Tibial nerve (tissue), 4 donors: ENCODE measurements around the gene OSCP1. TPM values are rescaled to one million over a fixed set of nuclear protein-coding genes. Genes with fewer than 3 reads are reported as not detected.
A peak's percentile ranks its signal among the peaks of the same experiment; 100 is the strongest.
"Not testable (repeated sequence)": the region's sequence is repeated elsewhere in the genome, so short reads cannot be mapped to it uniquely, and the experiment has no call there.

ENCODE experiments used
- DNase-seq, 2 donors: peaks; one replicate each; pipeline ENCODE4 v3.0.0-alpha.2; 2019; ENCODE audit warnings: low spot score in 2 of 2
- H3K27ac ChIP-seq, 4 donors: fragments of 200-600 bp; sonication (generic) in 3 of 4; one replicate each; pipeline ENCODE4 v1.5.1; 2017 to 2019; ENCODE audit warnings: mild to moderate bottlenecking in 1 of 4
- H3K27me3 ChIP-seq, 2 donors: fragments of 200-600 bp; sonication (generic) in 1 of 2; one replicate each; pipeline versions ENCODE4 v1.5.1 to v1.6.0; 2017 to 2019
- H3K36me3 ChIP-seq, 3 donors: fragments of 200-600 bp; sonication (generic); one replicate each; pipeline ENCODE4 v1.5.1; 2018 to 2019
- H3K4me1 ChIP-seq, 4 donors: fragments of 200-600 bp; sonication (generic) in 3 of 4; one replicate each; pipeline ENCODE4 v1.5.1; 2017 to 2019
- H3K4me3 ChIP-seq, 4 donors: fragments of 200-600 bp; sonication (generic) in 3 of 4; one replicate each; pipeline ENCODE4 v1.5.1; 2017 to 2019; ENCODE audit warnings: mild to moderate bottlenecking in 1 of 4, moderate library complexity in 1 of 4
- H3K9me3 ChIP-seq, 4 donors: fragments of 200-600 bp; sonication (generic) in 3 of 4; one replicate each; pipeline ENCODE4 v1.5.1; 2017 to 2019
- EP300 ChIP-seq, 2 donors: sonication (generic); formaldehyde crosslinking; IDR thresholded peaks; one replicate each; pipeline ENCODE4 v1.6.1; 2017; ENCODE audit warnings: antibody characterized with exemption in 2 of 2, mild to moderate bottlenecking in 1 of 2
- POLR2A ChIP-seq, 2 donors: fragments of 450-650 bp; IDR thresholded peaks; one replicate each; pipeline ENCODE4 v1.6.1; 2017; ENCODE audit warnings: antibody characterized with exemption in 2 of 2, mild to moderate bottlenecking in 2 of 2, moderate library complexity in 2 of 2
- WGBS, 2 donors: methylation state at CpG; one replicate each; pipeline ENCODE4 v1.1.5; 2018; 5-methylcytosine and 5-hydroxymethylcytosine counted together
- total RNA-seq, 4 donors: library from RNA; depleted of rRNA; stranded (reverse); fragments of >200 nt; gene quantifications; one replicate each; pipeline ENCODE4 v1.1.0, GENCODE V29; 2016
- TF ChIP-seq, protein P1 (sequence below), 5 experiments: fragments of 200-600 bp in 3 of 5; fragments of 450-650 bp in 2 of 5; sonication (generic) in 3 of 5; IDR thresholded peaks; one replicate each; pipeline ENCODE4 v1.5.1; 2016 to 2019; ENCODE audit warnings: antibody characterized with exemption in 5 of 5, mild to moderate bottlenecking in 3 of 5, moderate library complexity in 2 of 5

OSCP1 gene, protein sequence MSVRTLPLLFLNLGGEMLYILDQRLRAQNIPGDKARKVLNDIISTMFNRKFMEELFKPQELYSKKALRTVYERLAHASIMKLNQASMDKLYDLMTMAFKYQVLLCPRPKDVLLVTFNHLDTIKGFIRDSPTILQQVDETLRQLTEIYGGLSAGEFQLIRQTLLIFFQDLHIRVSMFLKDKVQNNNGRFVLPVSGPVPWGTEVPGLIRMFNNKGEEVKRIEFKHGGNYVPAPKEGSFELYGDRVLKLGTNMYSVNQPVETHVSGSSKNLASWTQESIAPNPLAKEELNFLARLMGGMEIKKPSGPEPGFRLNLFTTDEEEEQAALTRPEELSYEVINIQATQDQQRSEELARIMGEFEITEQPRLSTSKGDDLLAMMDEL
- 10 to 100 TPM in 3 of 4 donors, 1 to 10 TPM in 1; 7.2 to 32.4 (median 17.6) TPM for total RNA-seq

DNA sequence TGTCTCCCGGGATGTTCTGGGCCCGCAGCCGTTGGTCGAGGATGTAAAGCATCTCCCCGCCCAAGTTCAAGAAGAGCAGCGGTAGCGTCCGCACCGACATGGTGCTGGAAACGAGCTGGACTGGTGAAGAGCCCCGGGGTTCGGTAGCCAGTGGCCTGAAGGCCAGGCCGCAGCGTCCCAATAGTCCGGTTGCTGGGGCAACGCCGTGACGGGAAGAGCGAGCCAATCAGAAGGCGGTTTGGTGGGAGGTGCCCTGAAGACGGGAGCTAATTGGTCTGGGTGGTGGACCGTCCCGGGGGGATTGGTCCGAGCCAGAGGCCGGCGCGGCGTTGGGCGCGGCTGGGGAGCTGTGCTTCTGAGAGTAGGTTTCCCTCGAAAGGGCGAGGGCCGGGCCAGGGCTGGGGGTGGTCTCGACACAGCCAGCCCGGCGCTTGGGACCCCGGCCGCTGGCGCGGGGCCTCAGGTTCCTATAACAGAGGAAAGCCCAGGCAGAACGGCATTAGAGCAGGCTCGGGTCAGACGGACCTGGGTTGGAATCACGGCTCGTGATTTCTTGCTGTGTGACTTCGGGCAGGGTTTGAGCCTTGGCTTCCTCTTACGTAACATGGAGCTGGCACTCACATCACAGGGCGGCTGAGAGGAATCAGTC, at the start of gene OSCP1:
Gene OSCP1 (minus strand): TSS at position 182 of the 649 bp plus-strand sequence. CDS start 82 bp downstream, at position 100.
- TF ChIP-seq, protein P1, sequence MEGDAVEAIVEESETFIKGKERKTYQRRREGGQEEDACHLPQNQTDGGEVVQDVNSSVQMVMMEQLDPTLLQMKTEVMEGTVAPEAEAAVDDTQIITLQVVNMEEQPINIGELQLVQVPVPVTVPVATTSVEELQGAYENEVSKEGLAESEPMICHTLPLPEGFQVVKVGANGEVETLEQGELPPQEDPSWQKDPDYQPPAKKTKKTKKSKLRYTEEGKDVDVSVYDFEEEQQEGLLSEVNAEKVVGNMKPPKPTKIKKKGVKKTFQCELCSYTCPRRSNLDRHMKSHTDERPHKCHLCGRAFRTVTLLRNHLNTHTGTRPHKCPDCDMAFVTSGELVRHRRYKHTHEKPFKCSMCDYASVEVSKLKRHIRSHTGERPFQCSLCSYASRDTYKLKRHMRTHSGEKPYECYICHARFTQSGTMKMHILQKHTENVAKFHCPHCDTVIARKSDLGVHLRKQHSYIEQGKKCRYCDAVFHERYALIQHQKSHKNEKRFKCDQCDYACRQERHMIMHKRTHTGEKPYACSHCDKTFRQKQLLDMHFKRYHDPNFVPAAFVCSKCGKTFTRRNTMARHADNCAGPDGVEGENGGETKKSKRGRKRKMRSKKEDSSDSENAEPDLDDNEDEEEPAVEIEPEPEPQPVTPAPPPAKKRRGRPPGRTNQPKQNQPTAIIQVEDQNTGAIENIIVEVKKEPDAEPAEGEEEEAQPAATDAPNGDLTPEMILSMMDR (IDR thresholded peaks at IDR 0.05): peak in 1 of 5 experiments; percentile 37
- TF ChIP-seq EP300 (IDR thresholded peaks at IDR 0.05) (peak; percentile 83 to 99), POLR2A (IDR thresholded peaks at IDR 0.05) (peak; percentile 91 to 97)
- peak; percentile 96 to 97 for DNase-seq
- Histone ChIP-seq H3K4me3 (peak within 1 kb of the TSS; percentile 49 to 78 (median 60)), H3K27ac (peak within 1 kb of the TSS; percentile 95 to 96 (median 96)), H3K4me1 (peaks cover 0 to 25% (median 2%) of the 10 kb centered on the region in 4 donors), H3K36me3 (peaks cover 0 to 17% (median 0%) of the 10 kb centered on the region in 3 donors), H3K9me3 (no peaks in the 10 kb centered on the region), H3K27me3 (no peaks in the 10 kb centered on the region)
- WGBS, 2 donors: 0% methylated on average over 29 to 35 of the region's 48 CpGs

DNA sequence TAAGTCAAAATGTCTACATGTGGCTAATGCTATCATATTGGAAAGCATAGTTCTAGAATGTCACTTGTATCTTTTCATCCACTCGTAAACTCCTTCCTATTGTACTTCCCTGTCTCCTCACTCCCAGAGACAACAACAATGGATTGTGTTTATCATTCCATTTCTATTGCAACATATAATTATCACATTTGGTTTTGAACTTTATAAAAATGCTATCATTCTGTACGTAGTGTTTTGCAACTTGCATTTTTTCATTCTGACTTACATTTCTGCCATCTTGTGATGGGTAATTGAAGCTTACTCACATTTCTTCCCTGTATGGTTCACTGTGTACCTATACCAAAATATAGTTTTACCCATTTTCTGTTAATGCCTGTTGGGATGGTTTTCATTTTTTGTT, 47.0 kb upstream of the OSCP1 start:
- Histone ChIP-seq H3K27me3 (no peaks in the 10 kb centered on the region), H3K27ac (no peak overlapping the region), H3K9me3 (no peaks in the 10 kb centered on the region), H3K4me3 (no peak overlapping the region), H3K4me1 (no peaks in the 10 kb centered on the region), H3K36me3 (no peaks in the 10 kb centered on the region)
- TF ChIP-seq, protein P1 (IDR thresholded peaks at IDR 0.05): no peak
- TF ChIP-seq EP300 (IDR thresholded peaks at IDR 0.05) (no peak), POLR2A (IDR thresholded peaks at IDR 0.05) (no peak)
- 67 to 73% methylated on average over 2 of the region's 2 CpGs for WGBS, 2 donors
- DNase-seq: no peak

DNA sequence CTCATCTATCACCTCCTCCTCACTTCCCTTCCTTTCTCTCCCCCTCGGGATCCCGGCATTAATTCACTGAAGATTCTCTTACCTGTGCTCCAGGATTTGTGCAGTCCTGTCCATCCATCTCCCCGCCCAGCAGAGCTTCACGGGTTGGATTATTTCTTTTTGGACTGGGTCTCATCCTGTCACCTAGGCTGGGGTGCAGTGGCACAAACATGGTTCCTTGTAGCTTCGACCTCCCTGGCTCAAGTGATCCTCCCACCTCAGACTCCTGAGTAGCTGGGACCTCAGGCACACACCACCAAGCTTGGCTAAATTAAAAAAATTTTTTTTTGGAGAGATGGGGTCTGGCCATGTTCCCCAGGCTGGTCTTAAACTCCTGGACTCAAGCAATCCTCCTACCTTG, 44.7 kb upstream of the OSCP1 start:
- TF ChIP-seq, protein P1 (IDR thresholded peaks at IDR 0.05): no peak
- TF ChIP-seq POLR2A (IDR thresholded peaks at IDR 0.05) (no peak), EP300 (IDR thresholded peaks at IDR 0.05) (no peak)
- H3K36me3 ChIP-seq: no peaks in the 10 kb centered on the region
- WGBS, 2 donors: 82 to 87% methylated on average over 5 of the region's 5 CpGs
- H3K4me1 ChIP-seq: no peaks in the 10 kb centered on the region
- no peaks in the 10 kb centered on the region for H3K9me3 ChIP-seq
- no peak for DNase-seq
- H3K27me3 ChIP-seq: no peaks in the 10 kb centered on the region
- no peak overlapping the region for H3K27ac ChIP-seq
- no peak overlapping the region for H3K4me3 ChIP-seq

DNA sequence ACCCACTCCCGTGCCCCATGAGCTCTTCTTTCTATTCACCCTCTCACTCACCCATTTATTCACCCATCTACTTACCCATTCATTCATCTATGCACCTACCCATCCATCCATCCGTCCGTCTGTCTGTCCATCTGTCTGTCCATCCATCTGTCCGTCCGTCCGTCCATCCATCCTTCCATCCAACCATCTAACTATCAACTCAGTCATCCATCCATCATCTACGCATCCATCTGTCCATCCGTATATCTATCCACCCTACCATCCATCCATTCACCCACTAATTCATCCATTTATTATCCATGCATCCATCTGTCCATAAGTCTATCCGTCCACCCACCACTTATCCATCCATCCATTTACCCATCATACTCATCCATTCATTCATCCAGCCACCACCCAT, 43.3 kb upstream of the OSCP1 start:
- no peaks in the 10 kb centered on the region for H3K9me3 ChIP-seq
- no peak overlapping the region for H3K4me3 ChIP-seq
- no peaks in the 10 kb centered on the region for H3K4me1 ChIP-seq
- 92 to 93% methylated on average over 9 of the region's 9 CpGs for WGBS, 2 donors
- no peak for DNase-seq
- no peaks in the 10 kb centered on the region for H3K36me3 ChIP-seq
- no peak overlapping the region for H3K27ac ChIP-seq
- no peaks in the 10 kb centered on the region for H3K27me3 ChIP-seq
- TF ChIP-seq POLR2A (IDR thresholded peaks at IDR 0.05): no peak
- TF ChIP-seq, protein P1 (IDR thresholded peaks at IDR 0.05): no peak
- TF ChIP-seq EP300 (IDR thresholded peaks at IDR 0.05): no peak

DNA sequence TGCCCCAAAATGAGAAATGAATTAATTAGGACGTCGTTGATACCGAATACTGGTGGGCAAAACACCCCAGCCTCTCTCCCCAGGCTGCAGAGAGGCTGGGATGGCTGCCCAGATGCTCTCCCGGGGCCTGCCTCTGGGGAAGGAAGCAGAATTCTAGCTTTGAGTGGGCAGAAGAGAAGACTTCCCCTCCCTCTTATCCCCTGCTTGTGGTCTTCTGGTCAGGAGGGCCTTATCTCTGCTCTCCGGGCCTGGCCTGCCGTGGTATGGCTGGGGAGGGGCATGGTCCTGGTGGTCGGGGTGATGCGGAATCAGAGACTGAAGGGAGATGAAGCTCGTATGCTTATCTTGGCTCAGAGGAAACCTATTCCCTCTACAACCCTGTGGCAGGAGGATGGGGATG, 42.2 kb upstream of the OSCP1 start:
- TF ChIP-seq EP300 (IDR thresholded peaks at IDR 0.05): no peak
- TF ChIP-seq, protein P1 (IDR thresholded peaks at IDR 0.05): no peak
- TF ChIP-seq POLR2A (IDR thresholded peaks at IDR 0.05): no peak
- Histone ChIP-seq H3K27ac (no peak overlapping the region), H3K4me3 (no peak overlapping the region), H3K9me3 (no peaks in the 10 kb centered on the region), H3K36me3 (no peaks in the 10 kb centered on the region), H3K27me3 (no peaks in the 10 kb centered on the region), H3K4me1 (no peaks in the 10 kb centered on the region)
- no peak for DNase-seq
- WGBS, 2 donors: 38 to 47% methylated on average over 8 to 9 of the region's 9 CpGs

DNA sequence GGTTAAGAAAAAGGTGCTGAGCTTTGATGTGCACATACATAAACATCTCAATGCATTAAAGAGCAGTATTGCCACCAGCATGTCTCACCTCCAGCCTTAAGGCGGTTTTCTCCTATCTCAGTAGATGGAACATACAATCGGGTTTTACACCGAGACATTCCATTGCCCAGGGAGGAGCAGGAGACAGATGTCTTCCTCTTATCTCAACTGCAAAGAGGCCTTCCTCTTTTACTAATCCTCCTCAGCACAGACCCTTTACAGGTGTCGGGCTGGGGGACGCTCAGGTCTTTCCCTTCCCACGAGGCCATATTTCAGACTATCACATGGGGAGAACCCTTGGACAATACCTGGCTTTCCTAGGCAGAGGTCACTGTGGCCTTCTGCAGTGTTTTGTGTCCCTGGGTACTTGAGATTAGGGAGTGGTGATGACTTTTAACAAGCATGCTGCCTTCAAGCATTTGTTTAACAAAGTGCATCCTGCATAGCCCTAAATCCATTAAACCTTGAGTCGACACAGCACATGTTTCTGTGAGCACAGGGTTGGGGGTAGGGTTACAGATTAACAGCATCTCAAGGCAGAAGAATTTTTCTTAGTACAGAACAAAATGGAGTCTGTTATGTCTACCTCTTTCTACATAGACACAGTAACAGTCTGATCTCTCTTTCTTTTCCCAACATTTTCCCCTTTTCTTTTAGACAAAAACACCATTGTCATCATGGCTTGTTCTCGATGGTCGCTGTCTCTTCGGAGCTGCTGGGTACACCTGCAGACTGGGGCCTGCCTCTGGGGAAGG, 39.2 kb upstream of the OSCP1 start:
- not testable (repeated sequence) for H3K9me3 ChIP-seq, H3K4me1 ChIP-seq, H3K27ac ChIP-seq, DNase-seq, H3K4me3 ChIP-seq, H3K36me3 ChIP-seq
- 47 to 51% methylated on average over 10 of the region's 10 CpGs for WGBS, 2 donors
- H3K27me3 ChIP-seq: peaks cover 0 to 10% of the 10 kb centered on the region in 2 donors
